Measurements from ENCODE around the gene SLC1A5.
"Not testable (repeated sequence)": the region's sequence is repeated elsewhere in the genome, so short reads cannot be mapped to it uniquely, and the experiment has no call there.

- not testable (repeated sequence) for TF ChIP-seq CTCF (IDR thresholded peaks at IDR 0.05; ENCODE audit: low read length); EZH2 (IDR thresholded peaks at IDR 0.05; ENCODE audit: borderline replicate concordance, low read length)
These were observed 34.0 kb upstream of the SLC1A5 start for GRCh38 chr19:46822410-46822787.
